Upper lobe of left lung (tissue), 6 donors: ENCODE results near the gene SWAP70. TPM values are rescaled to one million over a fixed set of nuclear protein-coding genes. Genes with fewer than 3 reads are reported as not detected.

Experiments used
- ATAC-seq, 2 donors: fragments of 200-7000 bp; cut with Tn5 transposase; one replicate each; pipeline ENCODE4 v1.9.1; 2022; ENCODE audit warnings: mild to moderate bottlenecking in 2 of 2, moderate library complexity in 2 of 2; ENCODE audit not compliant: low FRiP score in 2 of 2
- DNase-seq, 2 donors: peaks; one replicate each; pipeline ENCODE4 v3.0.0-alpha.2; 2019 to 2020
- H3K27ac ChIP-seq, 4 donors: fragments of 200-600 bp; sonication (generic); one replicate each; pipeline ENCODE4 v1.5.1; 2016 to 2019
- H3K27me3 ChIP-seq, 4 donors: fragments of 200-600 bp; sonication (generic); one replicate each; pipeline ENCODE4 v1.5.1; 2017 to 2019
- H3K36me3 ChIP-seq, 4 donors: fragments of 200-600 bp; sonication (generic); one replicate each; pipeline ENCODE4 v1.5.1; 2016 to 2019
- H3K4me1 ChIP-seq, 4 donors: fragments of 200-600 bp; sonication (generic); one replicate each; pipeline ENCODE4 v1.5.1; 2018 to 2019
- H3K4me3 ChIP-seq, 4 donors: fragments of 200-600 bp; sonication (generic); one replicate each; pipeline ENCODE4 v1.5.1; 2017 to 2019; ENCODE audit warnings: mild to moderate bottlenecking in 2 of 4, moderate library complexity in 1 of 4
- H3K9me3 ChIP-seq, 4 donors: fragments of 200-600 bp; sonication (generic); one replicate each; pipeline ENCODE4 v1.5.1; 2018 to 2019
- EP300 ChIP-seq, 4 donors: sonication (generic); formaldehyde crosslinking; IDR thresholded peaks; one replicate each; pipeline ENCODE4 v1.5.1; 2017; ENCODE audit warnings: antibody characterized with exemption in 4 of 4, control low read depth in 2 of 4
- POLR2A ChIP-seq, 4 donors: fragments of 450-650 bp; IDR thresholded peaks; one replicate each; pipeline ENCODE4 v1.5.1; 2016 to 2017; ENCODE audit warnings: antibody characterized with exemption in 4 of 4, mild to moderate bottlenecking in 2 of 4
- POLR2AphosphoS5 ChIP-seq, 2 donors: sonication (generic); formaldehyde crosslinking; IDR thresholded peaks; one replicate each; pipeline ENCODE4 v1.5.1; 2017; ENCODE audit warnings: antibody characterized with exemption in 2 of 2
- WGBS, 2 donors: methylation state at CpG; one replicate each; pipeline ENCODE4 v1.1.5; 2017 to 2018; 5-methylcytosine and 5-hydroxymethylcytosine counted together
- total RNA-seq, 6 donors: library from RNA; depleted of rRNA in 4 of 6; stranded (reverse); fragments of >200 nt in 4 of 6; gene quantifications; one replicate each; pipeline versions ENCODE4 v1.1.0 to v1.2.1, GENCODE V29; 2016 to 2021
- TF ChIP-seq, protein P1 (sequence below), 6 experiments: fragments of 450-650 bp in 4 of 6; fragments of 200-600 bp in 2 of 6; sonication (generic) in 2 of 6; IDR thresholded peaks; one replicate each; pipeline ENCODE4 v1.5.1; 2016 to 2019; ENCODE audit warnings: antibody characterized with exemption in 6 of 6
- donor health status: DM: no; HTN: no; CAD: no; lungs with moderate emphysema.
- donor health status: DM: no; HTN: yes; CAD: no; lungs with severe emphysema.

SWAP70 gene
- total RNA-seq, 6 donors from 2014 or later: 31.4 to 80.4 (median 50.2) TPM

DNA sequence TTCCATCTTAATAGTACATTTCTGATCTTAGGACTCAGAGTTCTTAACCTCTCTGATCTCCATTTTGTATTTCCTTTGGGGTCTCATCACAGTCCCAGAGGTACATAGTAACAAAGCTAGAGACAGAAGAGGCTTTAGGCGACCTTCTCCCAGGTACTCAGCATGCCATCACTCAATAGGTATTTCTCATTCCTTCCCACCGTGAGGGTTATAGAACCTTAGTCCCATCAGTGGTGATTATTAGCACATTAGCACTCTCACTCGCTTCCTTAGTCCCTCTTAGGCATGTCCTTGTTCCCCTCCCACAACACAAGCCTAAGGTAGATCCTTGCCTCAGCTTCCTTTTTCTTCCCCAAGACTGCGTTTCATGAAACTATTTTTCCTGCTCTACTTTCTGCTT is 14.7 kb downstream of the SWAP70 start:
- WGBS, 2 donors: 79 to 85% methylated on average over 4 of the region's 4 CpGs

DNA sequence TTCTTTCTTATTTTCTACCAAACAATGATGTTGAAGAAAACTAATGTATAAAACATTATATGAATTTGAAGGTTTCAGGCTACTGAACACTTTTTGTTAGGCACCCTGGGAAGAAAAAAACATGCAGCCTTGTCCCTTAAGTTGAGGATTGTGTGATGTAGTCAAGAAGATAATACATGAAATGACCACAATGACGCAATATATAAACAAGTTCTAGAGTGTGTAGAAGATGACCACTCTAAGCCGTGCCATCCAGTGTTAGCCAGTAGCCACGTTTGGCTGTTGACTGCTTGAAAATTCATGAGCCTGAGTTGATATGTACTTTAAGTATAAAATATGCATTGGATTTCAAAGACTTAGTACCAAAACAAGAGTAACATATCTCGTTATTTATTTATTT is 16.2 kb downstream of the SWAP70 start:
- 82 to 93% methylated on average over 4 of the region's 4 CpGs for WGBS, 2 donors
- Histone ChIP-seq H3K4me1 (peaks cover 0 to 19% (median 5%) of the 10 kb centered on the region in 4 donors), H3K27ac (no peak overlapping the region), H3K36me3 (no peaks in the 10 kb centered on the region), H3K9me3 (no peaks in the 10 kb centered on the region), H3K27me3 (no peaks in the 10 kb centered on the region), H3K4me3 (no peak overlapping the region)
- DNase-seq (no peak), ATAC-seq (no peak)
- TF ChIP-seq EP300 (IDR thresholded peaks at IDR 0.05) (no peak), POLR2AphosphoS5 (IDR thresholded peaks at IDR 0.05) (no peak)

More for the DNA sequence above, 14.7 kb downstream of the SWAP70 start:
- H3K4me3 ChIP-seq: no peak overlapping the region
- H3K36me3 ChIP-seq: no peaks in the 10 kb centered on the region
- no peaks in the 10 kb centered on the region for H3K27me3 ChIP-seq
- ATAC-seq: no peak
- TF ChIP-seq, protein P1, sequence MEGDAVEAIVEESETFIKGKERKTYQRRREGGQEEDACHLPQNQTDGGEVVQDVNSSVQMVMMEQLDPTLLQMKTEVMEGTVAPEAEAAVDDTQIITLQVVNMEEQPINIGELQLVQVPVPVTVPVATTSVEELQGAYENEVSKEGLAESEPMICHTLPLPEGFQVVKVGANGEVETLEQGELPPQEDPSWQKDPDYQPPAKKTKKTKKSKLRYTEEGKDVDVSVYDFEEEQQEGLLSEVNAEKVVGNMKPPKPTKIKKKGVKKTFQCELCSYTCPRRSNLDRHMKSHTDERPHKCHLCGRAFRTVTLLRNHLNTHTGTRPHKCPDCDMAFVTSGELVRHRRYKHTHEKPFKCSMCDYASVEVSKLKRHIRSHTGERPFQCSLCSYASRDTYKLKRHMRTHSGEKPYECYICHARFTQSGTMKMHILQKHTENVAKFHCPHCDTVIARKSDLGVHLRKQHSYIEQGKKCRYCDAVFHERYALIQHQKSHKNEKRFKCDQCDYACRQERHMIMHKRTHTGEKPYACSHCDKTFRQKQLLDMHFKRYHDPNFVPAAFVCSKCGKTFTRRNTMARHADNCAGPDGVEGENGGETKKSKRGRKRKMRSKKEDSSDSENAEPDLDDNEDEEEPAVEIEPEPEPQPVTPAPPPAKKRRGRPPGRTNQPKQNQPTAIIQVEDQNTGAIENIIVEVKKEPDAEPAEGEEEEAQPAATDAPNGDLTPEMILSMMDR (IDR thresholded peaks at IDR 0.05): no peak
- TF ChIP-seq POLR2AphosphoS5 (IDR thresholded peaks at IDR 0.05) (no peak), POLR2A (IDR thresholded peaks at IDR 0.05) (no peak), EP300 (IDR thresholded peaks at IDR 0.05) (no peak)
- H3K9me3 ChIP-seq: no peaks in the 10 kb centered on the region
- no peak for DNase-seq
- H3K27ac ChIP-seq: no peak overlapping the region
- H3K4me1 ChIP-seq: peaks cover 0 to 28% (median 6%) of the 10 kb centered on the region in 4 donors

DNA sequence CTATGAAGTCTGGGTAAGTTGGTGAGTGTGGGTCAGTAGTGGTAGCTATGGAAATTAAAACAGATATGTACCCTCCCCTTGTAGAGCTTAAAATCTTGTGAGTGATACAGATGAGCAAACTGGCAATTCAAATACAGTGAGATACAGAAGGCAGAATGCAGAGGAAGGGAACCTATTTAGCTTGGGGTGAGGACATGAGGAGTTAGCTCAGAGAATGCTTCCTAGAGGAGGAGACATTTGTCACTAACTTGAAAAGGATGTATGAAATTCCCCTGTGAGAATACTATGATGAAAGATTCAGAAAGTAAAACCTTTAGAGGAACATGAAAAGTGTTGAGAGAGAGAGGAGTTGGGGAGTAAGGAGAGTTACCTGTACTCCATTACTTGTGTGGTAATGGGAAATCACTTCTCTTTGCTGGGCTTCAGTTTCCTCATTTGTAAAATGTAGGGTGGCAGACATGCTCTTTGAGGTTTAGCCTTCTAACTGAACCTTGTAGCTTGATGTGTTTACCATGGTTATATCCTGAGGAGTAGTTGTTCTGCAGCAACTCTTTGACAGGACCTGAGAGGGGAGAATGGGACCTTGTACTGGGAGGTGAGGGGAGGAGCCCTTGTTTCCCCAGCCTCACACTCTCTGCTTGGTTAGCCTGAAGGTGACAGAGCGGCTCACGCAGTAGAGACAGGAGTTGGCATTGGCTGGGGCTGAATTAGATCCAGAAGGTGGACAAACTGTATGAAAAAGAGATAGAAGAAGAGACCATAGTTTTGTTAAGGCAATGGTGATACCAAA is 17.9 kb downstream of the SWAP70 start:
- H3K27ac ChIP-seq: peak overlapping the region in 1 of 4 donors; percentile 0
- WGBS, 2 donors: 92 to 94% methylated on average over 2 of the region's 2 CpGs
- TF ChIP-seq, protein P1 (IDR thresholded peaks at IDR 0.05): no peak
- TF ChIP-seq POLR2AphosphoS5 (IDR thresholded peaks at IDR 0.05): no peak
- TF ChIP-seq POLR2A (IDR thresholded peaks at IDR 0.05): no peak
- no peak for TF ChIP-seq EP300 (IDR thresholded peaks at IDR 0.05)

DNA sequence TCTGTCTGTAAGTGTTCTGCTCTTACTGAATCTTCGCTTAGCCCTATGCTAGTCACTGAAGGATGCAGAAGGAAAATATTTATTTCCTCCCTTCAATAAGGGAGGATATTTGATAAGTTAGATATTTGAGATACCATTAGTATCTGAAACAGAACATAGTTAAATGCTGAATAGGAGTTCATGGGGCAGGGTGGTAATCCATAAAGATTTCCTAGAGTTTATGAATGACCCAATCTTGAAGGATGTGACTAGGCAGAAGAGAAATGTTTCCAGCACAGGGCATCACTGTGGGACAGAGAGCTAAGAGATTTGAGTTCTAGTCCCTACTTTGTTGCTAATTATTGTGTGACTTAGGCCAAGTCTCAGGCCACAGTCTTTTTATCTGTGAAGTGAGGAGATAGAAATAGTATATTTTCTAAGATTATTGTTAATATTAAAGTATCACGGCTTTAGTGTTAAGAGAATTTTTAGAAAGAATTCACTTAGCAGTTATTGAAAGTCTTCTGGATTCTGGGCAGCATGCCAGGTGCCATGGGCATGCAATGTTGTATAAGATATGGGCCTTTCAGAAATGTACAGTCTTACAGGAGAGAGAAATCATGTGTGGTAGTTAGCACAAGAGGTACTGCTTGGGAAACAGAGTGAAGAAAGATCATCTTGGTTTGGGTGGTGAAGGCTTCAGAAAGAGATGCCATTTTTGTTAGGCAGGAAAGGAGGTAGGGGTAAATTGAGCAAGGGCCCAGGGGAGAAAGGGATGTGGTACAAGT is 24.0 kb downstream of the SWAP70 start:
- H3K27me3 ChIP-seq: no peaks in the 10 kb centered on the region
- DNase-seq (no peak), ATAC-seq (no peak)
- no peak overlapping the region for H3K4me3 ChIP-seq
- H3K9me3 ChIP-seq: no peaks in the 10 kb centered on the region
- H3K27ac ChIP-seq: peak overlapping the region; percentile 75 to 90 (median 82)
- peaks cover 0 to 4% (median 0%) of the 10 kb centered on the region in 4 donors for H3K36me3 ChIP-seq
- TF ChIP-seq, protein P1 (IDR thresholded peaks at IDR 0.05): no peak
- TF ChIP-seq POLR2A (IDR thresholded peaks at IDR 0.05) (no peak), EP300 (IDR thresholded peaks at IDR 0.05) (no peak), POLR2AphosphoS5 (IDR thresholded peaks at IDR 0.05) (no peak)
- 53 to 54% methylated on average over 2 of the region's 2 CpGs for WGBS, 2 donors
- peaks cover 20 to 40% (median 27%) of the 10 kb centered on the region in 4 donors for H3K4me1 ChIP-seq

More for the DNA sequence above, 17.9 kb downstream of the SWAP70 start:
- peaks cover 0 to 4% (median 0%) of the 10 kb centered on the region in 4 donors for H3K36me3 ChIP-seq
- no peak overlapping the region for H3K4me3 ChIP-seq
- no peaks in the 10 kb centered on the region for H3K27me3 ChIP-seq
- ATAC-seq (no peak), DNase-seq (no peak)
- H3K4me1 ChIP-seq: peaks cover 0 to 19% (median 5%) of the 10 kb centered on the region in 4 donors
- H3K9me3 ChIP-seq: no peaks in the 10 kb centered on the region
